Renal pelvis (tissue), 4 donors: ENCODE data around the gene TSKS. TPM values are rescaled to one million over a fixed set of nuclear protein-coding genes. Genes with fewer than 3 reads are reported as not detected.

ENCODE experiments used
- DNase-seq: peaks from one replicate; pipeline ENCODE4 v3.0.0-alpha.2; 2013
- polyA plus RNA-seq, 3 donors: library from polyadenylated mRNA; unstranded; fragments of 120-200 nt; gene quantifications; one replicate each; pipeline ENCODE4 v1.2.1, GENCODE V29; 2013; ENCODE audit not compliant: insufficient read length in 3 of 3

The TSKS gene
- polyA plus RNA-seq, 3 donors: 0.06 to 0.16 TPM; not detected in 1

- no peak for DNase-seq
These were observed 44.1 kb downstream of the TSKS start for GRCh38 chr19:49718991-49719390.

GRCh38 chr19:49718511-49718910 lies 44.6 kb downstream of the TSKS start:
- no peak for DNase-seq

DNA sequence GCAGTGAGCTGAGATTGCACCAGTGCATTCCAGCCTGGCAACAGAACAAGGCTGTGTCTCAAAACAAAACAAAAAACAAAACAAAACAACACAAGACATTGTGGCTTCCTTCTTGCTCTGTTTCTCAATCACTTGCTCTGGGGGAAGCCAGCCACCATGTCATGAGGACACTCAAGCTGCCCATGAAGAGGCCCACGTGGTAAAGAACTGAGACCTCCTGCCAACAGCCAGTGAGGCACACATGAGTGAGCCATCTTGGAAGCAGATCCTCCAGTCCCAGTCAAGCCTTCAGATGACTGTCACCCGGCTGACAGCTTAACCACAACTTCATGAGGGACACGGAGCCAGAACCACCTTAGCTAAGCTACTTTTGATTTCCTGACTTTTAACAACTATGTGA lies 47.0 kb downstream of the TSKS start:
- no peak for DNase-seq

DNA sequence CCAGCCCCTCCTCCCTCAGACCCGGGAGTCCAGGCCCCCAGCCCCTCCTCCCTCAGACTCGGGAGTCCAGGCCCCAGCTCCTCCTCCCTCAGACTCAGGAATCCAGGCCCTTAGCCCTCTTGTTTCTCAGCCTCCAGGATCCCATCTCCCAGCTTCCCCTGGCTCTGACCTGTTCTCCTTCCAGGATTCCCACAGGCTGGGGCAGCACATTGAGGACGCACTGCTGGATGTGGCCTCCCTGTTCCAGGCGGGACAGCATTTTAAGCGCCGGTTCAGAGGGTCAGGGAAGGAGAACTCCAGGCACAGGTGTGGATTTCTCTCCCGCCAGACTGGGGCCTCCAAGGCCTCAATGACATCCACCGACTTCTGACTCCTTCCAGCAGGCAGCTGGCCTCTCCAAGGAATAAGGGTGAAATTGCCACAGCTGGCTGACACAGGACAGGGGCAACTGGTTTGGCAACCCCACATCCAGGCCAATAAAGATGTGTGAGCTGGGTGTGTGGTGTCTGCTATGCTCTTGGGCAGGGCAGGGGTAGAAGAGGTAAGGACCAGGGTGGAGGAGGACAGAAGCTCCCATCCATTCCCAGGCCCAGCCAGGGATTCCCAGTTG lies 49.8 kb downstream of the TSKS start:
- no peak for DNase-seq

GRCh38 chr19:49712397-49712859 lies 50.7 kb downstream of the TSKS start:
- DNase-seq: no peak

DNA sequence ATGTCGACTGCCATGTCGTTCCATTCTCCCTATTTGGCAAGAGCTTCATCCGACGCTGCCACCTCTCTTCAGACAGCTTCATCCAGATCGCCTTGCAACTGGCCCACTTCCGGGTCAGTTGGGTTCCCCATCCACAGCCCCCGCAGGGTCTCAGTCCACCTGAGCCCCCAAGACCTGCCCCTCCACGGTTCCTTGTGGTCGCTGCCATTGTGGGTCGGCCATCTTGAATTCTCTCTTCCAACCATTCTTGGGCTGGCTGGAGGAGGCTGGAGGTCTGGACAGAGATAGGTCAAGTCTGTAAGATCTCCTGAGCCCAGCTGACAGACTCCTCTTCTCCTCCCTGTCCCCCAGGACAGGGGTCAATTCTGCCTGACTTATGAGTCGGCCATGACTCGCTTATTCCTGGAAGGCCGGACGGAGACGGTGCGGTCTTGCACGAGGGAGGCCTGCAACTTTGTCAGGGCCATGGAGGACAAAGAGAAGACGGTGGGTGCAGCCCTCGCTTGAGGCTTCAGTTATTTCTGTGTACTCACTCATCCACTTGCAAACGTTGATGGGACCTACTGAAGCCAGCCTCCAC lies 52.6 kb downstream of the TSKS start:
- no peak for DNase-seq

- DNase-seq: no peak
These were observed 57.2 kb downstream of the TSKS start for GRCh38 chr19:49705919-49706318.

DNA sequence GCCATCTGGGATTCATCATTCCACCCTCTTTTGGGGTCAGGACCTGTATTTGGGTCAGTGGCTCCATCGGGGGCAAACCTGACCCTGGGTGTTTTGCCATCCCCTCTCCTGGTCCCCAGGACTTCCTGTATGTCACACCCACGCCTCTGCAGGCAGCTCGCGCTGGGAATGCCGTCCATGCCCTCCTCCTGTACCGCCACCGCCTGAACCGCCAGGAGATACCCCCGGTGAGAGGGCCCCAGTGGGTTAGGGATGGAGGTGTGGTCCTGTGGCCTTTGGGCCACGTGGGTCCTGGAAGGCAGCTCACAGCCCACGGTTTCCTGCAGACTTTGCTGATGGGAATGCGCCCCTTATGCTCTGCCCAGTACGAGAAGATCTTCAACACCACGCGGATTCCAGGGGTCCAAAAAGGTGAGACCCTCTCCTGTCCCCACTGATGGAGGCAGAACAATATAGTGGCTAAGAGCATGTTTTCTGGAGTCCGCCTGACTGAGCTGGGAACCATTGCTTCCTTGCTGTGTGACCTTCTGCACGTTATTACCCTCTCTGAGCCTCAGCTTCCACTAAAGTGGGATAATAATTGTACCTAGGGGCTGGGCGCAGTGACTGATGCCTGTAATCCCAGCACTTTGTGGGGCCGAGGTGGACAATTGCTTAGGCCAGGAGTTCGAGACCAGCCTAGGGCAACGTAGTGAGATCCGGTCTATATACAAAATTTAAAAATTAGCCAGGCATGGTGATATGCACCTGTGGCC lies 58.0 kb downstream of the TSKS start:
- no peak for DNase-seq

DNA sequence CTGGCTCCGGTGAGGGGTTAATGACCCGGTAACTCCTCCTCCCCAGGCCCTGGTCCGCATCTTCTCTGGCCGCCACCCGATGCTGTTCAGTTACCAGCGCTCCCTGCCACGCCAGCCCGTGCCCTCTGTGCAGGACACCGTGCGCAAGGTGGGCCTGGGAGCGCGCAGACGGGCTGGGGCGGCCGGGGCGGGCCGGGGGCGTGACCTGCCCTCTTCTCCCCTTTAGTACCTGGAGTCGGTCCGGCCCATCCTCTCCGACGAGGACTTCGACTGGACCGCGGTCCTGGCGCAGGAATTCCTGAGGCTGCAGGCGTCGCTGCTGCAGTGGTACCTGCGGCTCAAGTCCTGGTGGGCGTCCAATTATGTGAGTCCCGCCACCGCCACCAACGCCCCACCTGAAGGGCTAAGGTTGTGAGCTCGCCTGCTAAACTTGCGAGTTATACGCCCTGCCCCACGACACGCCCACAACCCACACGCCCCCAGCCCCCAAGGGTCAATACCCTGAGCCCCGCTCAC lies 61.8 kb downstream of the TSKS start:
- DNase-seq: no peak

- DNase-seq: no peak
These were observed 62.5 kb downstream of the TSKS start for GRCh38 chr19:49700563-49700962.

- no peak for DNase-seq
These were observed 63.7 kb downstream of the TSKS start for GRCh38 chr19:49699364-49699763.

DNA sequence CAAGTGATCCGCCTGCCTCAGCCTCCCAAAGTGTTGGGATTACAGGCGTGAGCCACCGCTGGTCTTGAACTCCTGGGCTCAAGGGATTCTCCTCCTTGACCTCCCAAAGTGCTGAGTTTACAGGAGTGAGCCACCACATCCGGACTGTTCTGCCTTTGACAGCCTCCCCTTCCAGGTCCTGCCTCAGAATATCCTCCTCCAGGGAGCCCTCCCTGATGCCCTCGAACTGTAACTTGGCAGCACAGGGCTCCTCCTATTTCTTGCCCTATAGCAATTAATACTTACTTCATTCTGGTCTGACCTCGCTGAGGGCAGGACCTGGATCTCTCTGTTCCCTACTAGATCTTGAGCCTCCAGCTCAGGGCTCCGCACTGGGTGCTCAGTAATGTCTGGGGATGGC lies 66.2 kb downstream of the TSKS start:
- DNase-seq: no peak

- DNase-seq: no peak
These were observed 67.0 kb downstream of the TSKS start for GRCh38 chr19:49696115-49696514.

GRCh38 chr19:49692147-49692506 lies 71.0 kb downstream of the TSKS start:
- no peak for DNase-seq

DNA sequence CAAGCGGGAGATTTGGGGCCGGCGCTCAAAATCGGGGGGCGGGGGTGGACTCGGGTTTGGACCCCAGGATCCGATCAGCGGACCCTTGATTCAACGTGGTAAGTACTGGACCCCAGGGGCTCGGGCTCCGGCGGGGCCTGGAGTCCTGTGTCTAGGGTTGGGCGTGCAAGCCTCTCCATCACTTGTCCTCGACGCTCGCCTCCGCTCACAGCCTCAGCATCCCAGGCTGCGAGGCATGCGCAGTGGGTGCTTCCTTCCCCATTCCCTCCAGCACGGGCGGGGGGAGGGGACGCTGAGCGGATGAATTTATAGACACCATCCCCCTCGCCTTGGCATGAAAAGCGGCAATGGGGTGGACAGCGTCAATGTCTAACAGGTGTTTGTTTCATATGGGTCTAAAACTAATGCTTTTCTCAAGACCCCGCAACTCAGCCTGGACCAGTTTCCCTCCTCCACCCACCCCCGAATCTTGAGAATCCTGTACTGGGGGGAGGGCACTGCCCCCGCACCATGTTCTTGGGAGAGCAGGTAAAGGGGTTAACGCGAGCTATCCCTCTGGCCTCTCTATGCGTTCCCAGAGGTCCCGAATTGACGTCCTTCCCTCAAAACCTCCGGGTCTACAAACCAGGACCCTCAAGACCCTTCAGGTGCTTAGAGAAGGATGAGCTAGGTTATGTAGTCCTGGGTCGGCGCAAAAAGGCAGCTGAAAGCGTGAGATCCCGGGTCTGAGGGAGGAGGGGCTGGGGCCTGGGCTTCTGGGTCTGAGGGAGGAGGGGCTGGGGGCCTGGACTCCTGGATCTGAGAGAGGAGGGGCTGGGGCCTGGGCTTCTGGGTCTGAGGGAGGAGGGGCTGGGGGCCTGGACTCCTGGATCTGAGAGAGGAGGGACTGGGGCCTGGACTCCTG lies 71.6 kb downstream of the TSKS start:
- DNase-seq: peak; percentile 71

- DNase-seq: peak; percentile 66
These were observed 72.4 kb downstream of the TSKS start, which contains the start of gene CPT1C for GRCh38 chr19:49690656-49691242. CPT1C (plus strand) TSS chr19:49691116; CDS start chr19:49692253, 1,137 bp downstream.

DNA sequence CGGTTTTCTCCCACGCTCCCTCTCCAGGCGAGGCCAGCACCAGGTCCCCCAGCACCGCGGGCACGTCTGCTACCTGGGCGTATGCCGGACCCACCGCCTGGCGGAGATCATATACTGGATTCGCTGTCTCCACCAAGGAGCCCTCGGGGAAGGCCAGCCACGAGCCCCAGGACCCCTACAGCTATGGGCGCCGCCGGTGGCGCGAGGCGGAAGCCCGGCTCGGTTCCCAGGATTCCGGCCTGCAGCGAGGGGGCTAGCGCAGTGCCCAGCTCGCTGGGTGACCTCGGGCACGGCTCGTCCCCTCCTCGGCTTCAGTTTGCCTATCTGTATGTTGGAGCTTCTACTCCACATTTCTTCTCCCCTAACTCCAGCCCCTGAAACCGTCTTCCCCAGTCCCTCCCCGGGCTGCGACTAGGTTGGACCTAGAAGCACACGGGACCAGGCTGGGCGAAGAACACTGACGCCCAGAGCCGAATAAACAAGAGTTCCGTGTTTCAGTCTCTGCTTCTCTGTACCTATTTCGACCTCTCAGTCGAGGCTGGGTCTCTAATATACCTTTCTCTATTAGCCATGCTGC lies 72.9 kb downstream of the TSKS start:
- no peak for DNase-seq
